Esophagus squamous epithelium (tissue), 5 donors: ENCODE measurements around the gene KCTD12. TPM values are rescaled to one million over a fixed set of nuclear protein-coding genes. Genes with fewer than 3 reads are reported as not detected.

ENCODE experiments used
- DNase-seq: peaks from one replicate; lab custom pipeline; 2025; lab: John Stamatoyannopoulos, UW
- H3K27ac ChIP-seq, 4 donors: fragments of 200-600 bp; sonication (generic); one replicate each; pipeline ENCODE4 v1.5.1; 2016 to 2019; ENCODE audit warnings: mild to moderate bottlenecking in 1 of 4
- H3K27me3 ChIP-seq, 4 donors: fragments of 200-600 bp; sonication (generic); 1 replicate in 3 of 4; 2 replicates in 1 of 4; pipeline versions ENCODE4 v1.5.1 to v1.6.0; 2017 to 2021; ENCODE audit warnings: antibody characterized with exemption in 1 of 4
- H3K36me3 ChIP-seq, 3 donors: fragments of 200-600 bp; sonication (generic); one replicate each; pipeline ENCODE4 v1.5.1; 2016 to 2019
- H3K4me1 ChIP-seq, 3 donors: fragments of 200-600 bp; sonication (generic); one replicate each; pipeline ENCODE4 v1.5.1; 2017 to 2019
- H3K4me3 ChIP-seq, 4 donors: fragments of 200-600 bp; sonication (generic); 1 replicate in 3 of 4; 2 replicates in 1 of 4; pipeline ENCODE4 v1.5.1; 2016 to 2019; ENCODE audit warnings: mild to moderate bottlenecking in 2 of 4, moderate library complexity in 1 of 4
- H3K9me3 ChIP-seq, 3 donors: fragments of 200-600 bp; sonication (generic); one replicate each; pipeline ENCODE4 v1.5.1; 2016 to 2019
- POLR2A ChIP-seq, 4 donors: fragments of 450-650 bp; IDR thresholded peaks; one replicate each; pipeline ENCODE4 v1.6.1; 2017; ENCODE audit warnings: antibody characterized with exemption in 4 of 4, mild to moderate bottlenecking in 4 of 4, moderate library complexity in 3 of 4
- WGBS, 2 donors: methylation state at CpG; one replicate each; pipeline ENCODE4 v1.1.5; 2018; 5-methylcytosine and 5-hydroxymethylcytosine counted together
- intact Hi-C: fragments of 100-400 bp; cut with DNase I; formaldehyde crosslinking; loops from one replicate; pipeline ENCODE4 v1.15.0; 2022
- total RNA-seq, 4 donors: library from RNA; depleted of rRNA; stranded (reverse); fragments of >200 nt; gene quantifications; one replicate each; pipeline ENCODE4 v1.1.0, GENCODE V29; 2016
- TF ChIP-seq, protein P1 (sequence below), 6 experiments: fragments of 450-650 bp in 4 of 6; fragments of 200-600 bp in 2 of 6; sonication (generic) in 2 of 6; IDR thresholded peaks; one replicate each; pipeline ENCODE4 v1.5.1; 2016 to 2019; ENCODE audit warnings: antibody characterized with exemption in 6 of 6, mild to moderate bottlenecking in 4 of 6, moderate library complexity in 4 of 6
- donor health status: DM: yes; HTN: yes; CAD: no.

Gene KCTD12
- total RNA-seq, 4 donors from 2014 or later = 6.2 to 63.3 (median 23.1) TPM

DNA sequence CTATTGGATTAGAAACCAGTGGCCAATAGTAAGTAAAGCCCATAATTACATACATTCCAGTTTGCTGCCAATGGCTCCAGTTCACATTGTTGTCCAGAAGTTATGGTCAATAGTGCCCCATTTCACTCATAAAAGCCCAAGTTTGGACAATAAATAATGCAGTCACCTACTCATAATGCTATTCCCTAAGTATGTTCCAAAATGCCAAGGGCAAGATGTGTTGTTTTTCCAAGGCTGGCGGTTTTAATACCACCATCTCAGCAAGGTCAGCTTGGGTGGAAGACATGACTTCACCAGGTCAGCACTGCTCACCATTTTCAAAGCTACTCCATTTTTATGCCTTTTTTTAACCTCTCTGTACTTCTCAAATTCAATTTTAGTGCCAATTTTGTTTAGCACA is 32.7 kb downstream of the KCTD12 start:
- H3K4me1 ChIP-seq = peaks cover 3 to 41% (median 16%) of the 10 kb centered on the region in 3 donors
- intact Hi-C loops = no loop called here
- H3K27ac ChIP-seq = no peak overlapping the region
- no peak overlapping the region for H3K4me3 ChIP-seq
- TF ChIP-seq, protein P1, sequence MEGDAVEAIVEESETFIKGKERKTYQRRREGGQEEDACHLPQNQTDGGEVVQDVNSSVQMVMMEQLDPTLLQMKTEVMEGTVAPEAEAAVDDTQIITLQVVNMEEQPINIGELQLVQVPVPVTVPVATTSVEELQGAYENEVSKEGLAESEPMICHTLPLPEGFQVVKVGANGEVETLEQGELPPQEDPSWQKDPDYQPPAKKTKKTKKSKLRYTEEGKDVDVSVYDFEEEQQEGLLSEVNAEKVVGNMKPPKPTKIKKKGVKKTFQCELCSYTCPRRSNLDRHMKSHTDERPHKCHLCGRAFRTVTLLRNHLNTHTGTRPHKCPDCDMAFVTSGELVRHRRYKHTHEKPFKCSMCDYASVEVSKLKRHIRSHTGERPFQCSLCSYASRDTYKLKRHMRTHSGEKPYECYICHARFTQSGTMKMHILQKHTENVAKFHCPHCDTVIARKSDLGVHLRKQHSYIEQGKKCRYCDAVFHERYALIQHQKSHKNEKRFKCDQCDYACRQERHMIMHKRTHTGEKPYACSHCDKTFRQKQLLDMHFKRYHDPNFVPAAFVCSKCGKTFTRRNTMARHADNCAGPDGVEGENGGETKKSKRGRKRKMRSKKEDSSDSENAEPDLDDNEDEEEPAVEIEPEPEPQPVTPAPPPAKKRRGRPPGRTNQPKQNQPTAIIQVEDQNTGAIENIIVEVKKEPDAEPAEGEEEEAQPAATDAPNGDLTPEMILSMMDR (IDR thresholded peaks at IDR 0.05) = no peak
- TF ChIP-seq POLR2A (IDR thresholded peaks at IDR 0.05) = no peak
- H3K9me3 ChIP-seq = no peaks in the 10 kb centered on the region
- no peak for DNase-seq
- H3K36me3 ChIP-seq = no peaks in the 10 kb centered on the region
- WGBS, 2 donors = 56 to 64% methylated on average over 1 of the region's 1 CpG
- H3K27me3 ChIP-seq = peaks cover 0 to 24% (median 0%) of the 10 kb centered on the region in 4 donors

DNA sequence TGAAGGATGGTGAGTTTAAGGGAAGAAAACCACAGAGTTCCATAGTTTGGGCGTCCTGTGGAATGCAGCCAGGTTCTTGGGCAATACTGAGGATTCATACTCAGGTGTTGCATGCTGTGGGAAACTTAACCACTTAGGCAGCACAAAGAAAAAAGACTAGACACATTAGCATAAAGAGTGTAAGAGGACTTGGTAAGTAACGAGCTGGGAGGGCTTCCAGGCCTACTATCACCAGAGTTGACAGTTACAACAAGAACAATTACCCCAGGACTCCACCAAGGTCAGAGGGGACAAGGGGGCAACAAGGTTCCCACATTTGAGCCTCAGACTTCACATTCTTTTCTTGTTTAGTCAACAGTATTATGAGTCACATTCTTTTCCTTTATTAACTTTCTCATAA is 33.2 kb downstream of the KCTD12 start:
- no peak for DNase-seq
- Histone ChIP-seq H3K36me3 (no peaks in the 10 kb centered on the region), H3K4me1 (peaks cover 3 to 41% (median 16%) of the 10 kb centered on the region in 3 donors), H3K27me3 (peaks cover 0 to 23% (median 0%) of the 10 kb centered on the region in 4 donors), H3K4me3 (no peak overlapping the region), H3K9me3 (no peaks in the 10 kb centered on the region), H3K27ac (no peak overlapping the region)
- TF ChIP-seq, protein P1 (IDR thresholded peaks at IDR 0.05) = no peak
- TF ChIP-seq POLR2A (IDR thresholded peaks at IDR 0.05) = no peak
- 28 to 43% methylated on average over 2 of the region's 2 CpGs for WGBS, 2 donors
- intact Hi-C loops = no loop called here

GRCh38 chr13:76851961-76852360 is 34.2 kb downstream of the KCTD12 start:
- H3K4me3 ChIP-seq = no peak overlapping the region
- H3K36me3 ChIP-seq = no peaks in the 10 kb centered on the region
- H3K9me3 ChIP-seq = no peaks in the 10 kb centered on the region
- no peak overlapping the region for H3K27ac ChIP-seq
- peaks cover 0 to 19% (median 0%) of the 10 kb centered on the region in 4 donors for H3K27me3 ChIP-seq
- 88 to 93% methylated on average over 4 of the region's 4 CpGs for whole genome bisulfite sequencing, 2 donors
- TF ChIP-seq, protein P1 (IDR thresholded peaks at IDR 0.05) = no peak
- TF ChIP-seq POLR2A (IDR thresholded peaks at IDR 0.05) = no peak
- intact Hi-C loops = no loop called here
- DNase-seq = no peak
- peaks cover 3 to 41% (median 16%) of the 10 kb centered on the region in 3 donors for H3K4me1 ChIP-seq

- WGBS, 2 donors = 94 to 95% methylated on average over 6 of the region's 6 CpGs
- intact Hi-C loops = no loop called here
Measured at GRCh38 chr13:76849493-76849892, 36.7 kb downstream of the KCTD12 start.

GRCh38 chr13:76848596-76848995 is 37.6 kb downstream of the KCTD12 start:
- DNase-seq = no peak
- WGBS, 2 donors = 23 to 33% methylated on average over 3 of the region's 3 CpGs
- no peak overlapping the region for H3K27ac ChIP-seq

More at GRCh38 chr13:76849493-76849892, 36.7 kb downstream of the KCTD12 start:
- Histone ChIP-seq H3K4me3 (no peak overlapping the region), H3K4me1 (peaks cover 3 to 20% (median 11%) of the 10 kb centered on the region in 3 donors), H3K27me3 (peaks cover 0 to 19% (median 0%) of the 10 kb centered on the region in 4 donors), H3K27ac (no peak overlapping the region), H3K36me3 (no peaks in the 10 kb centered on the region), H3K9me3 (no peaks in the 10 kb centered on the region)
- TF ChIP-seq, protein P1 (IDR thresholded peaks at IDR 0.05) = no peak
- TF ChIP-seq POLR2A (IDR thresholded peaks at IDR 0.05) = no peak
- DNase-seq = no peak

More at GRCh38 chr13:76848596-76848995, 37.6 kb downstream of the KCTD12 start:
- Histone ChIP-seq H3K4me3 (no peak overlapping the region), H3K9me3 (no peaks in the 10 kb centered on the region), H3K4me1 (peaks cover 2 to 11% (median 3%) of the 10 kb centered on the region in 3 donors), H3K27me3 (peaks cover 0 to 16% (median 0%) of the 10 kb centered on the region in 4 donors), H3K36me3 (no peaks in the 10 kb centered on the region)
- TF ChIP-seq POLR2A (IDR thresholded peaks at IDR 0.05) = no peak
- TF ChIP-seq, protein P1 (IDR thresholded peaks at IDR 0.05) = no peak
- intact Hi-C loops = no loop called here
